Tibial nerve (tissue), 4 donors: ENCODE data around the gene GGA1. TPM values are rescaled to one million over a fixed set of nuclear protein-coding genes. Genes with fewer than 3 reads are reported as not detected.

ENCODE experiments used
- DNase-seq, 2 donors: peaks; one replicate each; pipeline ENCODE4 v3.0.0-alpha.2; 2019; ENCODE audit warnings: low spot score in 2 of 2
- H3K27ac ChIP-seq, 4 donors: fragments of 200-600 bp; sonication (generic) in 3 of 4; one replicate each; pipeline ENCODE4 v1.5.1; 2017 to 2019; ENCODE audit warnings: mild to moderate bottlenecking in 1 of 4
- H3K27me3 ChIP-seq, 2 donors: fragments of 200-600 bp; sonication (generic) in 1 of 2; one replicate each; pipeline versions ENCODE4 v1.5.1 to v1.6.0; 2017 to 2019
- H3K36me3 ChIP-seq, 3 donors: fragments of 200-600 bp; sonication (generic); one replicate each; pipeline ENCODE4 v1.5.1; 2018 to 2019
- H3K4me1 ChIP-seq, 4 donors: fragments of 200-600 bp; sonication (generic) in 3 of 4; one replicate each; pipeline ENCODE4 v1.5.1; 2017 to 2019
- H3K4me3 ChIP-seq, 4 donors: fragments of 200-600 bp; sonication (generic) in 3 of 4; one replicate each; pipeline ENCODE4 v1.5.1; 2017 to 2019; ENCODE audit warnings: mild to moderate bottlenecking in 1 of 4, moderate library complexity in 1 of 4
- H3K9me3 ChIP-seq, 4 donors: fragments of 200-600 bp; sonication (generic) in 3 of 4; one replicate each; pipeline ENCODE4 v1.5.1; 2017 to 2019
- CTCF ChIP-seq, 5 experiments: fragments of 200-600 bp in 3 of 5; fragments of 450-650 bp in 2 of 5; sonication (generic) in 3 of 5; IDR thresholded peaks; one replicate each; pipeline ENCODE4 v1.5.1; 2016 to 2019; ENCODE audit warnings: antibody characterized with exemption in 5 of 5, mild to moderate bottlenecking in 3 of 5, moderate library complexity in 2 of 5
- EP300 ChIP-seq, 2 donors: sonication (generic); formaldehyde crosslinking; IDR thresholded peaks; one replicate each; pipeline ENCODE4 v1.6.1; 2017; ENCODE audit warnings: antibody characterized with exemption in 2 of 2, mild to moderate bottlenecking in 1 of 2
- POLR2A ChIP-seq, 2 donors: fragments of 450-650 bp; IDR thresholded peaks; one replicate each; pipeline ENCODE4 v1.6.1; 2017; ENCODE audit warnings: antibody characterized with exemption in 2 of 2, mild to moderate bottlenecking in 2 of 2, moderate library complexity in 2 of 2
- WGBS, 2 donors: methylation state at CpG; one replicate each; pipeline ENCODE4 v1.1.5; 2018; 5-methylcytosine and 5-hydroxymethylcytosine counted together
- total RNA-seq, 4 donors: library from RNA; depleted of rRNA; stranded (reverse); fragments of >200 nt; gene quantifications; one replicate each; pipeline ENCODE4 v1.1.0, GENCODE V29; 2016

The GGA1 gene
- total RNA-seq, 4 donors from 2014 or later: 66.3 to 99.0 (median 77.2) TPM

GRCh38 chr22:37623075-37624016 lies 14.7 kb downstream of the GGA1 start:
- Histone ChIP-seq H3K36me3 (peaks cover 0 to 71% (median 0%) of the 10 kb centered on the region in 3 donors), H3K9me3 (no peaks in the 10 kb centered on the region), H3K4me3 (no peak overlapping the region), H3K27me3 (no peaks in the 10 kb centered on the region), H3K4me1 (peaks cover 0 to 39% (median 28%) of the 10 kb centered on the region in 4 donors), H3K27ac (peak overlapping the region in 3 of 4 donors; percentile 44 to 68 (median 61))
- 62 to 63% methylated on average over 13 to 19 of the region's 22 CpGs for WGBS, 2 donors
- peak in 1 of 2 donors; percentile 65 for DNase-seq
- TF ChIP-seq POLR2A (IDR thresholded peaks at IDR 0.05) (no peak), EP300 (IDR thresholded peaks at IDR 0.05) (no peak), CTCF (IDR thresholded peaks at IDR 0.05) (peak; percentile 58 to 97 (median 87))

DNA sequence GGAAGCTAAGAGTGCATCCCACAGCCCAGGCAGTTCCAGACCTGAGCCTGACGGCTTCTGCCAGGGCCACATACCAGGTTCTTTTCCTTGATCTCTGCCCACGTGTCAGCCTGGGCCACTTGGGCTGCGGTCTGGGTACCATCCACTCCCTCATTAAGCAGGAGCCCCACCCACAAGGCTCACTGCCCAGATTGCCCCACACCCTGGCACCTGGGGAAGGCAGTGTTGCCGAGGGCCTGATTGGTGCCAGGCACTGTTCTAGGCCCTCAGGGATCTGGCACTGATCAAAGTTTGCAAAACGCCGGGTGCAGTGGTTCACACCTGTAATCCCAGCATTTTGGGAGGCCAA lies 15.4 kb downstream of the GGA1 start:
- Histone ChIP-seq H3K4me1 (peaks cover 0 to 39% (median 28%) of the 10 kb centered on the region in 4 donors), H3K36me3 (peaks cover 0 to 71% (median 0%) of the 10 kb centered on the region in 3 donors), H3K27me3 (no peaks in the 10 kb centered on the region), H3K4me3 (no peak overlapping the region), H3K27ac (peak overlapping the region in 3 of 4 donors; percentile 44 to 68 (median 61)), H3K9me3 (no peaks in the 10 kb centered on the region)
- WGBS, 2 donors: 67 to 68% methylated on average over 6 of the region's 6 CpGs
- TF ChIP-seq POLR2A (IDR thresholded peaks at IDR 0.05) (no peak), EP300 (IDR thresholded peaks at IDR 0.05) (no peak), CTCF (IDR thresholded peaks at IDR 0.05) (no peak)
- no peak for DNase-seq

DNA sequence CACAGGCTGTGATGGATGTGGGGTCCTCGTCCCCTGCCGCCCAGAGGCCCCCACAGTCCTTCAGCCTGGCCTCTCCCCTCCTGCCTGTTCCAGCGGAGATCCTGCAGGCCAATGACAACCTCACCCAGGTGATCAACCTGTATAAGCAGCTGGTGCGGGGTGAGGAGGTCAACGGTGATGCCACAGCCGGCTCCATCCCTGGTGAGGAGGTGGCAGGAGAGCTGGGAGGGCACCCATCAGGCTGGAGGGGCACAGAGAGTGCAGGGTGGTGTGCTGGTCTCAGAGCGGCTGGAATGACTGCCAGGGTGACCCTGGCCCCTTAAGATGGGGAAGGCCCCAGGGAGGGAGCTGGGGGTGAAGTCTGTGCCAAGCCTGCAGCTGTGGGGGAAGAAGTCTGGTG lies 16.2 kb downstream of the GGA1 start:
- no peak for DNase-seq
- no peaks in the 10 kb centered on the region for H3K9me3 ChIP-seq
- TF ChIP-seq POLR2A (IDR thresholded peaks at IDR 0.05) (no peak), EP300 (IDR thresholded peaks at IDR 0.05) (no peak), CTCF (IDR thresholded peaks at IDR 0.05) (no peak)
- H3K4me3 ChIP-seq: no peak overlapping the region
- H3K36me3 ChIP-seq: peaks cover 0 to 71% (median 0%) of the 10 kb centered on the region in 3 donors
- H3K27me3 ChIP-seq: no peaks in the 10 kb centered on the region
- H3K27ac ChIP-seq: peak overlapping the region in 1 of 4 donors; percentile 77
- 85 to 89% methylated on average over 7 of the region's 7 CpGs for WGBS, 2 donors
- H3K4me1 ChIP-seq: peaks cover 0 to 39% (median 28%) of the 10 kb centered on the region in 4 donors

- Histone ChIP-seq H3K27ac (peak overlapping the region in 3 of 4 donors; percentile 60 to 84 (median 77)), H3K36me3 (peaks cover 0 to 71% (median 0%) of the 10 kb centered on the region in 3 donors), H3K27me3 (no peaks in the 10 kb centered on the region), H3K4me1 (peaks cover 0 to 39% (median 28%) of the 10 kb centered on the region in 4 donors), H3K4me3 (no peak overlapping the region), H3K9me3 (no peaks in the 10 kb centered on the region)
- no peak for DNase-seq
- TF ChIP-seq CTCF (IDR thresholded peaks at IDR 0.05) (no peak), EP300 (IDR thresholded peaks at IDR 0.05) (no peak), POLR2A (IDR thresholded peaks at IDR 0.05) (no peak)
- WGBS, 2 donors: 79 to 86% methylated on average over 10 to 14 of the region's 14 CpGs
These were observed 17.1 kb downstream of the GGA1 start for GRCh38 chr22:37625737-37626136.

DNA sequence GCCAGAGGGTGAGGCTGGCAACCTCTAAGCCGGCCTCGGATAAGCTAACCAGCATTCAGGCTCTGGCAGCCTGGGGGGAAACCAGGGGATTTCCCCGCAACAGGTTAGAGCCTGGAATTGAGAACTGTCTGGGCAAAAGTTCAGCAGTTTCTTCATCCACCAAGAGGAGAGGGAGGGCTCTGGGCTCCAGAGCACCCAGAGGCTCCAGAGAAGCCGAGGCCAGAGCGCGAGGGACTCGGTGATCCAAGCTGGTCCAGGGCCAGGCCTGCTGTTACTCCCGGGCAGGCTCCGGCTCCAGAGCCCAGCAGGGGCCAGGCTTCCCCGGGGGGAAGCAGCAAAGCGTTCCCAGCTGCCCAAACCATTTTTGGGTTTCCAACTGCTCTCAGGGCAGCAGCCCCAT lies 17.5 kb downstream of the GGA1 start:
- peak; percentile 42 to 56 for DNase-seq
- 30 to 40% methylated on average over 9 to 11 of the region's 11 CpGs for WGBS, 2 donors

More for the DNA sequence above, 17.5 kb downstream of the GGA1 start:
- TF ChIP-seq EP300 (IDR thresholded peaks at IDR 0.05): no peak
- no peak for TF ChIP-seq POLR2A (IDR thresholded peaks at IDR 0.05)
- peak in 1 of 5 experiments; percentile 14 for TF ChIP-seq CTCF (IDR thresholded peaks at IDR 0.05)
- no peaks in the 10 kb centered on the region for H3K9me3 ChIP-seq
- peaks cover 0 to 39% (median 28%) of the 10 kb centered on the region in 4 donors for H3K4me1 ChIP-seq
- H3K27me3 ChIP-seq: no peaks in the 10 kb centered on the region
- no peak overlapping the region for H3K4me3 ChIP-seq
- H3K36me3 ChIP-seq: peaks cover 0 to 71% (median 0%) of the 10 kb centered on the region in 3 donors
- peak overlapping the region; percentile 43 to 84 (median 68) for H3K27ac ChIP-seq
